Measurements from ENCODE around the gene DCN. TPM values are rescaled to one million over a fixed set of nuclear protein-coding genes. Genes with fewer than 3 reads are reported as not detected.
A peak's percentile ranks its signal among the peaks of the same experiment; 100 is the strongest.

DCN gene
- total RNA-seq, 4 donors from 2014 or later: 50.1 to 1,296 (median 333) TPM

DNA sequence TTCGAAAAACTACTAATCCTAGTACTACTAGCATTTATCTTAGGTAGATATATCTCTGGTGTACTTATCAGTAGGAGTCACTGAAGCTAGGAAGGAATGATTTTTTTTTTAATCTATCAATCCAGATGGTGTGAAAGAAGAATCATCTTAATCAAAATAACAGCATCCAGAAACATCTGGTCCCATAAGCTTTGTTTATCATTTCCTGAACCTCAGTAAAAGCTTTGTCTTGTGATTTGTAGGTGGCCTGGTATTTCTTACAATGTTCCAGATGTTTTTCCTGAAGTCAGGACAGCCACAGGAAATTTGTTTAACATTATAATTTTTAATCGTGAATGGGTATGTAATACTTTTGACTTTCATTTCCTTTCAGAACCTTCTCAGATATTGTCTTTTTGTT is 43.3 kb downstream of the DCN start:
- H3K9me3 ChIP-seq: no peaks in the 10 kb centered on the region
- no peak overlapping the region for H3K4me3 ChIP-seq
- DNase-seq: no peak
- peaks cover 0 to 39% (median 4%) of the 10 kb centered on the region in 3 donors for H3K4me1 ChIP-seq
- H3K27me3 ChIP-seq: no peaks in the 10 kb centered on the region
- no peaks in the 10 kb centered on the region for H3K36me3 ChIP-seq
- 59 to 63% methylated on average over 2 of the region's 2 CpGs for WGBS, 2 donors
- no peak for TF ChIP-seq POLR2A (IDR thresholded peaks at IDR 0.05)
- TF ChIP-seq, protein P1, sequence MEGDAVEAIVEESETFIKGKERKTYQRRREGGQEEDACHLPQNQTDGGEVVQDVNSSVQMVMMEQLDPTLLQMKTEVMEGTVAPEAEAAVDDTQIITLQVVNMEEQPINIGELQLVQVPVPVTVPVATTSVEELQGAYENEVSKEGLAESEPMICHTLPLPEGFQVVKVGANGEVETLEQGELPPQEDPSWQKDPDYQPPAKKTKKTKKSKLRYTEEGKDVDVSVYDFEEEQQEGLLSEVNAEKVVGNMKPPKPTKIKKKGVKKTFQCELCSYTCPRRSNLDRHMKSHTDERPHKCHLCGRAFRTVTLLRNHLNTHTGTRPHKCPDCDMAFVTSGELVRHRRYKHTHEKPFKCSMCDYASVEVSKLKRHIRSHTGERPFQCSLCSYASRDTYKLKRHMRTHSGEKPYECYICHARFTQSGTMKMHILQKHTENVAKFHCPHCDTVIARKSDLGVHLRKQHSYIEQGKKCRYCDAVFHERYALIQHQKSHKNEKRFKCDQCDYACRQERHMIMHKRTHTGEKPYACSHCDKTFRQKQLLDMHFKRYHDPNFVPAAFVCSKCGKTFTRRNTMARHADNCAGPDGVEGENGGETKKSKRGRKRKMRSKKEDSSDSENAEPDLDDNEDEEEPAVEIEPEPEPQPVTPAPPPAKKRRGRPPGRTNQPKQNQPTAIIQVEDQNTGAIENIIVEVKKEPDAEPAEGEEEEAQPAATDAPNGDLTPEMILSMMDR (IDR thresholded peaks at IDR 0.05): no peak
- H3K27ac ChIP-seq: peak overlapping the region in 2 of 4 donors; percentile 31 to 51
- intact Hi-C loops (cut with DNase I): no loop called here

DNA sequence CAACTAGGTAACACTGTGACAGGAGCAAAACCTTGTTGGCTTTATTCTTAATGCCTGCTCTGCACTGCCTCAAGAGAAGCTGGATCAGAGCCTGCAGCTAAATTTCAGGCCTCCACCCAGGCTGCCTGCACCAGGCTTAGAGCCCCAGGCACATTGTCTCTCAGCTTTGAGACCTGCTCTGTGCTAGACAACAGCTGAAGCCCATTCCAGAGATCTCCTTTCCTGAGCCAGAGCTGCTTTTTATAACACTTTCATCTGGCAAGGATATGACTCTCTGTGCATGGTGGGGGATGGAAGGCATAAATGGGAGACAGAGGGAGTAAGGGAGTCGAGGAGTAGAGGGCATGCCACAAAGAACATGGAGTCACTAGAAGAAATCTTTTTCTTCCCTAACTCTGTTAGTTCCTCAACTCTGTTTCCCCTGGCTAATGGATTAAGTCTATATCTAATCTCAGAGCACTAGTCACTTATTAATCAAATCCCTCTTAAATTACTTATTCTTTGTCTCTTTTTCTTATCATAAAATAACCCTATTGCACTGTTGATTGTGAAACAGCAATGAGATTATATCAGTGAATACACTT is 44.2 kb downstream of the DCN start:
- no peak for DNase-seq
- peak overlapping the region in 3 of 4 donors; percentile 25 to 51 (median 30) for H3K27ac ChIP-seq
- WGBS, 2 donors: 25 to 75% methylated on average over 1 of the region's 1 CpG
- TF ChIP-seq POLR2A (IDR thresholded peaks at IDR 0.05): no peak
- TF ChIP-seq, protein P1 (IDR thresholded peaks at IDR 0.05): no peak
- no peaks in the 10 kb centered on the region for H3K27me3 ChIP-seq
- no peaks in the 10 kb centered on the region for H3K36me3 ChIP-seq
- peaks cover 0 to 39% (median 4%) of the 10 kb centered on the region in 3 donors for H3K4me1 ChIP-seq
- H3K9me3 ChIP-seq: no peaks in the 10 kb centered on the region
- H3K4me3 ChIP-seq: no peak overlapping the region
- intact Hi-C loops (cut with DNase I): no loop called here

DNA sequence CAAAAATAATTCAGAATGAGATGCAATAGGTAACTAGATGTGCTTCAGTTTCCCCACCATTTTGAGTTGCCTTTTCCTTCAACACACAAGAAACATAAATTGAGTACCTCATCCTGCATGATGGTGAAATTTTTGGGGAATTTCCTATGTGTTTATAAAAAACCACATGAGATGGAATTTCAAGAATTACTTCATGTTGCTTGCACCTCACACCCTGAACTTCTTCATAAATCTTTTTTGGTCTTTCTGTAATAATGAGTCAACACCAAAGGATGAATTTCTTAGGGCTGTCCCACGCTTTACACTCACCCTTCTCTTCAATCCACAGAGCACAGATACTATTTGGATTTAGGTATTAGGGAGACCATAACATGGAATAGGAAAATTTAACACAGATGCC is 48.7 kb downstream of the DCN start:
- Histone ChIP-seq H3K27ac (no peak overlapping the region), H3K36me3 (no peaks in the 10 kb centered on the region), H3K9me3 (no peaks in the 10 kb centered on the region), H3K4me1 (peaks cover 0 to 14% (median 4%) of the 10 kb centered on the region in 3 donors), H3K4me3 (no peak overlapping the region), H3K27me3 (no peaks in the 10 kb centered on the region)
- WGBS, 2 donors: 50 to 91% methylated on average over 1 of the region's 1 CpG
- intact Hi-C loops (cut with DNase I): no loop called here
- no peak for DNase-seq
- TF ChIP-seq, protein P1 (IDR thresholded peaks at IDR 0.05): no peak
- TF ChIP-seq POLR2A (IDR thresholded peaks at IDR 0.05): no peak

DNA sequence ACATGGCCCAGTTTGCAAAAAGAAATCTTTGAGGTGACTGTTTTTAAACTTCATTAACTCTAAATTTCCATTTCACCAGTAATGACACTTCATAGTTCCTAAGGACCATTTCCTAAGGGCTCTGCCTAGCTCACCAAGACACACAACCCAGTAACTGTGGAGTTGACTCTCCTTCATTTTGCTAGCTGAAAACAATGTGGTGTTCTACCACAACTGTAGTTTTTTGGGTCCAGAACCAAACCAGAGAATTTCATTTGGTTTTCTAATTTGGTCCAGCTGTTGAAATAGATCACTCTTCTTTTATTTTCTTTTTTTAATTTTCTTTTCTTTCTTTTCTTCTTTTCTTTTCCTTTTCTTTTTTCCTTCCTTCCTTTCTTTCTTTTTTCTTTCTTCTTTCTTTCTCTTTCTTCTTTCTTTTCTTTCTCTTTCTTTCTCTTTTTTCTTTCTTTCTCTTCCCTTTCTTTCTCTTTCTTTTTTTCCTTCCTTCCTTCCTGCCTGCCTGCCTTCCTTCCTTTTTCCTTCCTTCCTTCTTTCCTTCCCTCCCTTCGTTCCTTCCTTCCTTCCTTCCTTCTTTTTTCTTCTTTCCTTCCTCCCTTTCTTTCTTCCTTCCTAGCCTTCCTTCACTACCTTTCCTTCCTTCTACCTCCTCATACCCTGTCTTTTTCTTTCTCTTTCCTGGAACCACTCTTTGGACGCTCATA is 52.8 kb downstream of the DCN start:
- no peak for DNase-seq
- H3K27me3 ChIP-seq: no peaks in the 10 kb centered on the region
- intact Hi-C loops (cut with DNase I): no loop called here
- H3K4me1 ChIP-seq: peaks cover 0 to 19% (median 7%) of the 10 kb centered on the region in 3 donors
- H3K9me3 ChIP-seq: no peaks in the 10 kb centered on the region
- TF ChIP-seq POLR2A (IDR thresholded peaks at IDR 0.05): no peak
- TF ChIP-seq, protein P1 (IDR thresholded peaks at IDR 0.05): no peak
- no peak overlapping the region for H3K27ac ChIP-seq
- no peaks in the 10 kb centered on the region for H3K36me3 ChIP-seq
- H3K4me3 ChIP-seq: no peak overlapping the region
- 87 to 94% methylated on average over 2 of the region's 2 CpGs for WGBS, 2 donors

DNA sequence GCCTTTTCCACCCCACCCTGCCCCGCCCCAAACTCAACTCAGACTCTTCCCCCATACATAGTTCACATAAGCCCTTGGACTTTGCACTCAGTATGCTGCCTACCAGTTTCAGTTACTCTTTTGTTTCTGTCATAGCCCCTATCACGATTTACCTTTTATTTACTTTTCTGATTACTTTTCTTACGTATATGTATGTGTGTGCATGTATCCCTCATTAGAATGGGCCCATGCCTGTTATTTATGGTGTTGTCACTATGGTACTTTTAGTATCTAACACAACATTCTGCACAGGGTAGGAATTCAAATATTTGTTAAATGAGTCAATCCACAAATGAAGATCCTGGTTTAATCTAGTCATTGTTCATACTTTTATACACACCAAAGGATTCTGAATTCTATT is 54.9 kb downstream of the DCN start:
- no peak for TF ChIP-seq POLR2A (IDR thresholded peaks at IDR 0.05)
- TF ChIP-seq, protein P1 (IDR thresholded peaks at IDR 0.05): no peak
- Histone ChIP-seq H3K36me3 (no peaks in the 10 kb centered on the region), H3K27me3 (no peaks in the 10 kb centered on the region), H3K9me3 (no peaks in the 10 kb centered on the region), H3K4me1 (peaks cover 0 to 19% (median 7%) of the 10 kb centered on the region in 3 donors), H3K27ac (no peak overlapping the region), H3K4me3 (no peak overlapping the region)
- DNase-seq: no peak
- intact Hi-C loops (cut with DNase I): no loop called here
- WGBS, 2 donors: 54 to 64% methylated on average over 3 of the region's 3 CpGs
